ENCODE measurements around the gene MTA2.
"Not testable (repeated sequence)": the region's sequence is repeated elsewhere in the genome, so short reads cannot be mapped to it uniquely, and the experiment has no call there.

MTA2 gene

GRCh38 chr11:62601372-62602140, at the start of gene MTA2:
TSS of gene MTA2 (minus strand) at chr11:62601865. CDS start at chr11:62601450, 415 bp downstream.
- DNase-seq (ENCODE audit: low spot score), result peak; percentile 94

- not testable (repeated sequence) for DNase-seq (ENCODE audit: low spot score)
Observed at GRCh38 chr11:62650283-62650682, 48.6 kb upstream of the MTA2 start.

- no peak for DNase-seq (ENCODE audit: low spot score)
Observed at GRCh38 chr11:62649486-62649885, 47.8 kb upstream of the MTA2 start.

GRCh38 chr11:62648967-62649364, 47.3 kb upstream of the MTA2 start:
- no peak for DNase-seq (ENCODE audit: low spot score)

- DNase-seq (ENCODE audit: low spot score), result no peak
Observed at GRCh38 chr11:62648185-62648966, 46.7 kb upstream of the MTA2 start.

- DNase-seq (ENCODE audit: low spot score), result no peak
Observed at GRCh38 chr11:62647609-62648005, 45.9 kb upstream of the MTA2 start.

GRCh38 chr11:62646825-62647608, 45.4 kb upstream of the MTA2 start:
- no peak for DNase-seq (ENCODE audit: low spot score)

GRCh38 chr11:62645946-62646824, 44.5 kb upstream of the MTA2 start, which contains the start of gene GANAB:
TSS of gene GANAB (minus strand) at chr11:62646613. CDS start at chr11:62646599, 14 bp downstream.
- DNase-seq (ENCODE audit: low spot score), result peak; percentile 100

GRCh38 chr11:62645671-62645945, 43.9 kb upstream of the MTA2 start:
- no peak for DNase-seq (ENCODE audit: low spot score)

GRCh38 chr11:62644220-62644619, 42.6 kb upstream of the MTA2 start:
- no peak for DNase-seq (ENCODE audit: low spot score)

- no peak for DNase-seq (ENCODE audit: low spot score)
Observed at GRCh38 chr11:62632492-62632891, 30.8 kb upstream of the MTA2 start.

GRCh38 chr11:62627713-62628112, 26.0 kb upstream of the MTA2 start:
- no peak for DNase-seq (ENCODE audit: low spot score)

- DNase-seq (ENCODE audit: low spot score), result no peak
Observed at GRCh38 chr11:62622476-62623089, 20.9 kb upstream of the MTA2 start.

- peak; percentile 100 for DNase-seq (ENCODE audit: low spot score)
Observed at GRCh38 chr11:62621567-62622470, 20.2 kb upstream of the MTA2 start, which contains the start of gene B3GAT3. TSS of gene B3GAT3 (minus strand) at chr11:62621986. CDS start at chr11:62621947, 39 bp downstream.

- no peak for DNase-seq (ENCODE audit: low spot score)
Observed at GRCh38 chr11:62621027-62621566, 19.4 kb upstream of the MTA2 start.

- DNase-seq (ENCODE audit: low spot score), result not testable (repeated sequence)
Observed at GRCh38 chr11:62616957-62617356, 15.3 kb upstream of the MTA2 start.

- DNase-seq (ENCODE audit: low spot score), result no peak
Observed at GRCh38 chr11:62615521-62615920, 13.9 kb upstream of the MTA2 start.

- no peak for DNase-seq (ENCODE audit: low spot score)
Observed at GRCh38 chr11:62614275-62614674, 12.6 kb upstream of the MTA2 start.

- no peak for DNase-seq (ENCODE audit: low spot score)
Observed at GRCh38 chr11:62613291-62613778, 11.7 kb upstream of the MTA2 start.
